Measurements from ENCODE around the gene DRG2. TPM values are rescaled to one million over a fixed set of nuclear protein-coding genes. Genes with fewer than 3 reads are reported as not detected.

DRG2 gene
- polyA plus RNA-seq, 2 of the 4 experiments (the other 2 are of a cell fraction), result 41.9 to 48.3 TPM

DNA sequence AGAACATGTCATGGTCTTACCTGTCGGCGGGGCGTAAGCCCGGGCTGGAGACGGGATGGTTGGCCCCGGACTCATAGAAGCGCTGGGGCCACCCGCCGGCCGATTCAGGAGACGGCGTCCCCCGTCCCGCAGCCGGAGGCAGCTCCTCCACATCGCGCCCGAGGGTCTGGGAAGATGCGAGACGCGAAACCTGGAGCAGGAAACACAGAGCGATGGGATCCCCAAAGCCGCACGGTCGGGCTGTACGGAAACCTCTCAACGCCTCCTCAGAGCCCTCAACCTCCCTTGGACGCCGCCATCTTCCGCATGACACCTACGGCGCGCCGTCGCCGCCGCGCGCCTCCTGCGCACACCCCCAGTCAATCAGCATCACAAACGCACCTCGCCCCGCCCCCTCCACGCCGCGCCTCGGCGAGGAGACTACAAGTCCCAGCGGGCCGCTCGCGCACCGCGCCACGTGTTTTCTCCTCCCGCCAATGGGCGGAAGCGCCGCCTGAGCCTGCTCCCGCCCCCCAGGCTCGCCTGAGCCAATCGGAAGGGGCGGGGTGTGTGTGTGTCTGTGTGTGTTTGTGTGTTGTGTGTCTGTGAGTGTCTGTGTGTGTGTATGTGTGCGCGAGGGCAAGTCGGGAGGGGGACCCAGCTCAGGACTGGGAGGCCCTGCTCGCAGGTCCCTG lies 48.8 kb upstream of the DRG2 start, which contains the start of the genes ATPAF2 and GID4:
Gene ATPAF2 (minus strand): TSS at position 308 of the 674 bp plus-strand sequence. CDS start 155 bp downstream, at position 153.
Gene GID4 (plus strand): TSS at position 548 of the 674 bp plus-strand sequence. CDS start 57 bp downstream, at position 605.
- DNase-seq (ENCODE audit: low read depth in 1 of 2, low spot score in 1 of 2), result peak; percentile 98 to 100
- peak; percentile 89 to 95 for ATAC-seq
- FAIRE-seq, result peak; percentile 85
- Histone ChIP-seq H3K9me3 (no peaks in the 10 kb centered on the region), H3K4me1 (peaks cover 31% of the 10 kb centered on the region), H3K4me3 (peak within 1 kb of the TSS; percentile 68), H3K27ac (peak within 1 kb of the TSS; percentile 81 to 92), H3K4me2 (peak within 1 kb of the TSS; percentile 99)
- WGBS (ENCODE audit: missing lambda C conversion rate), result 2% methylated on average over 47 of the region's 67 CpGs
- ChIA-PET POLR2A (interaction anchor here (1.1 kb wide), 1 partner anchor 203 kb away, joined by 4 read pairs; no protein-coding TSS in a partner anchor), CTCF (interaction anchor here (0.6 to 8.3 kb wide), 8 partner anchors 10 to 358 kb away, joined by 3 to 214 read pairs (median 4); partner anchors contain the start of gene RAI1)
- TF ChIP-seq, protein P1, sequence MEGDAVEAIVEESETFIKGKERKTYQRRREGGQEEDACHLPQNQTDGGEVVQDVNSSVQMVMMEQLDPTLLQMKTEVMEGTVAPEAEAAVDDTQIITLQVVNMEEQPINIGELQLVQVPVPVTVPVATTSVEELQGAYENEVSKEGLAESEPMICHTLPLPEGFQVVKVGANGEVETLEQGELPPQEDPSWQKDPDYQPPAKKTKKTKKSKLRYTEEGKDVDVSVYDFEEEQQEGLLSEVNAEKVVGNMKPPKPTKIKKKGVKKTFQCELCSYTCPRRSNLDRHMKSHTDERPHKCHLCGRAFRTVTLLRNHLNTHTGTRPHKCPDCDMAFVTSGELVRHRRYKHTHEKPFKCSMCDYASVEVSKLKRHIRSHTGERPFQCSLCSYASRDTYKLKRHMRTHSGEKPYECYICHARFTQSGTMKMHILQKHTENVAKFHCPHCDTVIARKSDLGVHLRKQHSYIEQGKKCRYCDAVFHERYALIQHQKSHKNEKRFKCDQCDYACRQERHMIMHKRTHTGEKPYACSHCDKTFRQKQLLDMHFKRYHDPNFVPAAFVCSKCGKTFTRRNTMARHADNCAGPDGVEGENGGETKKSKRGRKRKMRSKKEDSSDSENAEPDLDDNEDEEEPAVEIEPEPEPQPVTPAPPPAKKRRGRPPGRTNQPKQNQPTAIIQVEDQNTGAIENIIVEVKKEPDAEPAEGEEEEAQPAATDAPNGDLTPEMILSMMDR (IDR thresholded peaks at IDR 0.05), result peak; percentile 9; the same call in 2 of the 3 replicates
- TF ChIP-seq RCOR1 (IDR thresholded peaks at IDR 0.05; ENCODE audit: low read depth, low read length), result no peak
- peak; percentile 58 for TF ChIP-seq POLR2A (IDR thresholded peaks at IDR 0.05; ENCODE audit: low read length)
- TF ChIP-seq EP300 (IDR thresholded peaks at IDR 0.05), result no peak
- no peak for TF ChIP-seq JUNB (IDR thresholded peaks at IDR 0.05)
- no peak for TF ChIP-seq RAD21 (conservative IDR thresholded peaks at IDR 0.05 in 1 of 2, IDR thresholded peaks at IDR 0.05 in 1 of 2)
- TF ChIP-seq SMC3 (IDR thresholded peaks at IDR 0.05), result peak; percentile 15; the same call in 1 of the 3 replicates
- TF ChIP-seq, protein P2, sequence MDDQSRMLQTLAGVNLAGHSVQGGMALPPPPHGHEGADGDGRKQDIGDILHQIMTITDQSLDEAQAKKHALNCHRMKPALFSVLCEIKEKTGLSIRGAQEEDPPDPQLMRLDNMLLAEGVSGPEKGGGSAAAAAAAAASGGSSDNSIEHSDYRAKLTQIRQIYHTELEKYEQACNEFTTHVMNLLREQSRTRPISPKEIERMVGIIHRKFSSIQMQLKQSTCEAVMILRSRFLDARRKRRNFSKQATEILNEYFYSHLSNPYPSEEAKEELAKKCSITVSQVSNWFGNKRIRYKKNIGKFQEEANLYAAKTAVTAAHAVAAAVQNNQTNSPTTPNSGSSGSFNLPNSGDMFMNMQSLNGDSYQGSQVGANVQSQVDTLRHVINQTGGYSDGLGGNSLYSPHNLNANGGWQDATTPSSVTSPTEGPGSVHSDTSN (IDR thresholded peaks at IDR 0.05), result peak; percentile 85
- no peak for TF ChIP-seq HOXA7 (CRISPR knock-in tag; IDR thresholded peaks at IDR 0.05)
- TF ChIP-seq FOSL2 (IDR thresholded peaks at IDR 0.05), result no peak
- TF ChIP-seq FOSL2 (CRISPR knock-in tag; IDR thresholded peaks at IDR 0.05), result peak; percentile 5; the same call in 1 of the 2 replicates
- no peak for TF ChIP-seq RARB (CRISPR knock-in tag; IDR thresholded peaks at IDR 0.05)
- TF ChIP-seq, protein P3, sequence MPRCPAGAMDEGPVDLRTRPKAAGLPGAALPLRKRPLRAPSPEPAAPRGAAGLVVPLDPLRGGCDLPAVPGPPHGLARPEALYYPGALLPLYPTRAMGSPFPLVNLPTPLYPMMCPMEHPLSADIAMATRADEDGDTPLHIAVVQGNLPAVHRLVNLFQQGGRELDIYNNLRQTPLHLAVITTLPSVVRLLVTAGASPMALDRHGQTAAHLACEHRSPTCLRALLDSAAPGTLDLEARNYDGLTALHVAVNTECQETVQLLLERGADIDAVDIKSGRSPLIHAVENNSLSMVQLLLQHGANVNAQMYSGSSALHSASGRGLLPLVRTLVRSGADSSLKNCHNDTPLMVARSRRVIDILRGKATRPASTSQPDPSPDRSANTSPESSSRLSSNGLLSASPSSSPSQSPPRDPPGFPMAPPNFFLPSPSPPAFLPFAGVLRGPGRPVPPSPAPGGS (IDR thresholded peaks at IDR 0.05), result no peak
- TF ChIP-seq, protein P4, sequence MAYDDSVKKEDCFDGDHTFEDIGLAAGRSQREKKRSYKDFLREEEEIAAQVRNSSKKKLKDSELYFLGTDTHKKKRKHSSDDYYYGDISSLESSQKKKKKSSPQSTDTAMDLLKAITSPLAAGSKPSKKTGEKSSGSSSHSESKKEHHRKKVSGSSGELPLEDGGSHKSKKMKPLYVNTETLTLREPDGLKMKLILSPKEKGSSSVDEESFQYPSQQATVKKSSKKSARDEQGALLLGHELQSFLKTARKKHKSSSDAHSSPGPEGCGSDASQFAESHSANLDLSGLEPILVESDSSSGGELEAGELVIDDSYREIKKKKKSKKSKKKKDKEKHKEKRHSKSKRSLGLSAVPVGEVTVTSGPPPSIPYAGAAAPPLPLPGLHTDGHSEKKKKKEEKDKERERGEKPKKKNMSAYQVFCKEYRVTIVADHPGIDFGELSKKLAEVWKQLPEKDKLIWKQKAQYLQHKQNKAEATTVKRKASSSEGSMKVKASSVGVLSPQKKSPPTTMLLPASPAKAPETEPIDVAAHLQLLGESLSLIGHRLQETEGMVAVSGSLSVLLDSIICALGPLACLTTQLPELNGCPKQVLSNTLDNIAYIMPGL (CRISPR knock-in tag; IDR thresholded peaks at IDR 0.05; ENCODE audit: borderline replicate concordance), result no peak
- TF ChIP-seq, protein P5, sequence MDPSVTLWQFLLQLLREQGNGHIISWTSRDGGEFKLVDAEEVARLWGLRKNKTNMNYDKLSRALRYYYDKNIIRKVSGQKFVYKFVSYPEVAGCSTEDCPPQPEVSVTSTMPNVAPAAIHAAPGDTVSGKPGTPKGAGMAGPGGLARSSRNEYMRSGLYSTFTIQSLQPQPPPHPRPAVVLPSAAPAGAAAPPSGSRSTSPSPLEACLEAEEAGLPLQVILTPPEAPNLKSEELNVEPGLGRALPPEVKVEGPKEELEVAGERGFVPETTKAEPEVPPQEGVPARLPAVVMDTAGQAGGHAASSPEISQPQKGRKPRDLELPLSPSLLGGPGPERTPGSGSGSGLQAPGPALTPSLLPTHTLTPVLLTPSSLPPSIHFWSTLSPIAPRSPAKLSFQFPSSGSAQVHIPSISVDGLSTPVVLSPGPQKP (IDR thresholded peaks at IDR 0.05; ENCODE audit: low read depth, low read length), result no peak
- 0 out of 2 replicates have a peak, but pooled peaks have one; percentile 8 for TF ChIP-seq GATA3 (IDR thresholded peaks at IDR 0.05; ENCODE audit: borderline replicate concordance)
- TF ChIP-seq, protein P6, sequence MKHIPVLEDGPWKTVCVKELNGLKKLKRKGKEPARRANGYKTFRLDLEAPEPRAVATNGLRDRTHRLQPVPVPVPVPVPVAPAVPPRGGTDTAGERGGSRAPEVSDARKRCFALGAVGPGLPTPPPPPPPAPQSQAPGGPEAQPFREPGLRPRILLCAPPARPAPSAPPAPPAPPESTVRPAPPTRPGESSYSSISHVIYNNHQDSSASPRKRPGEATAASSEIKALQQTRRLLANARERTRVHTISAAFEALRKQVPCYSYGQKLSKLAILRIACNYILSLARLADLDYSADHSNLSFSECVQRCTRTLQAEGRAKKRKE (CRISPR knock-in tag; IDR thresholded peaks at IDR 0.05; ENCODE audit: low read depth), result no peak
- TF ChIP-seq TP53 (CRISPR knock-in tag; IDR thresholded peaks at IDR 0.05), result no peak
- TF ChIP-seq, protein P7, sequence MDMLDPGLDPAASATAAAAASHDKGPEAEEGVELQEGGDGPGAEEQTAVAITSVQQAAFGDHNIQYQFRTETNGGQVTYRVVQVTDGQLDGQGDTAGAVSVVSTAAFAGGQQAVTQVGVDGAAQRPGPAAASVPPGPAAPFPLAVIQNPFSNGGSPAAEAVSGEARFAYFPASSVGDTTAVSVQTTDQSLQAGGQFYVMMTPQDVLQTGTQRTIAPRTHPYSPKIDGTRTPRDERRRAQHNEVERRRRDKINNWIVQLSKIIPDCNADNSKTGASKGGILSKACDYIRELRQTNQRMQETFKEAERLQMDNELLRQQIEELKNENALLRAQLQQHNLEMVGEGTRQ (IDR thresholded peaks at IDR 0.05), result peak; percentile 98
- no peak for TF ChIP-seq MAFK (IDR thresholded peaks at IDR 0.05; ENCODE audit: partially characterized antibody)
- peak; percentile 63; the same call in 1 of the 2 replicates for TF ChIP-seq MAZ (IDR thresholded peaks at IDR 0.05; ENCODE audit: borderline replicate concordance, low read depth, low read length)
- no peak for TF ChIP-seq ZFP36 (IDR thresholded peaks at IDR 0.05; ENCODE audit: borderline replicate concordance, partially characterized antibody)
- no peak for TF ChIP-seq CEBPB (IDR thresholded peaks at IDR 0.05)
- no peak for TF ChIP-seq NFE2L2 (conservative IDR thresholded peaks at IDR 0.05; ENCODE audit: low read length)
- no peak for TF ChIP-seq TFCP2L1 (CRISPR knock-in tag; IDR thresholded peaks at IDR 0.05)
- TF ChIP-seq ZSCAN20 (CRISPR knock-in tag; IDR thresholded peaks at IDR 0.05), result no peak
- no peak for TF ChIP-seq RNF2 (IDR thresholded peaks at IDR 0.05; ENCODE audit: borderline replicate concordance, low read depth)
- TF ChIP-seq CHD4 (IDR thresholded peaks at IDR 0.05; ENCODE audit: borderline replicate concordance), result no peak
- no peak for TF ChIP-seq SREBF2 (IDR thresholded peaks at IDR 0.05)
- TF ChIP-seq CHD2 (IDR thresholded peaks at IDR 0.05; ENCODE audit: low read length, partially characterized antibody), result no peak
- no peak for TF ChIP-seq EHF (CRISPR knock-in tag; IDR thresholded peaks at IDR 0.05)
- TF ChIP-seq FOXS1 (CRISPR knock-in tag; IDR thresholded peaks at IDR 0.05), result no peak
- TF ChIP-seq MYC (IDR thresholded peaks at IDR 0.05; ENCODE audit: borderline replicate concordance, low read length), result peak; percentile 45; the same call in 1 of the 2 replicates
